HL-60 (cell line): Measurements from ENCODE around the gene KDM4C.
A peak's percentile ranks its signal among the peaks of the same experiment; 100 is the strongest.

Experiments used
- CTCF ChIP-seq: IDR thresholded peaks from one replicate; pipeline ENCODE4 v1.5.1; 2011; ENCODE audit warnings: low read length, control low read depth, inconsistent platforms; ENCODE audit not compliant: insufficient read depth
- GABPA ChIP-seq: IDR thresholded peaks from 2 replicates; pipeline ENCODE4 v1.6.1; 2012; ENCODE audit warnings: low read depth
- POLR2AphosphoS5 ChIP-seq: IDR thresholded peaks from 2 replicates; pipeline ENCODE4 v1.6.1; 2012; ENCODE audit warnings: low read depth
- REST ChIP-seq: IDR thresholded peaks from 2 replicates; pipeline ENCODE4 v1.6.1; 2012; ENCODE audit warnings: low read depth; ENCODE audit not compliant: insufficient replicate concordance

GRCh38 chr9:7011395-7012067 lies 253.8 kb downstream of the KDM4C start:
- TF ChIP-seq REST (no peak), CTCF (no peak), POLR2AphosphoS5 (peak; percentile 92), GABPA (no peak)
